H1 (cell line): Measurements from ENCODE around the gene ARHGAP15. TPM values are rescaled to one million over a fixed set of nuclear protein-coding genes. Genes with fewer than 3 reads are reported as not detected.

Source experiments
- CTCF ChIA-PET: fragments of 300-600 bp; sonication (Branson Sonifier 250); formaldehyde crosslinking; loops from one replicate; lab custom pipeline; 2021; ENCODE audit not compliant: partially characterized antibody; lab: Charles Lee
- POLR2A ChIA-PET: fragments of 300-600 bp; sonication (Branson Sonifier 250); formaldehyde crosslinking; loops from one replicate; lab custom pipeline; 2021; ENCODE audit warnings: inconsistent platforms; ENCODE audit not compliant: partially characterized antibody; lab: Charles Lee
- DNase-seq, 2 experiments: peaks; one replicate each; pipeline versions ENCODE4 v3.0.0 to v3.0.0-alpha.2; 2010 to 2022; ENCODE audit warnings: low spot score in 2 of 2, low read depth in 1 of 2, mixed read lengths in 1 of 2
- FAIRE-seq: peaks from 2 replicates; lab custom pipeline; 2011; peaks lifted over from hg19 to GRCh38; lab: Jason Lieb, UNC
- H2AFZ ChIP-seq: 2 replicates; pipeline ENCODE4 v1.8.1; 2012; ENCODE audit warnings: low read length, inconsistent platforms
- H2AK5ac ChIP-seq: 2 replicates; pipeline ENCODE4 v1.6.1; 2013; ENCODE audit warnings: low read depth, low read length
- H2BK120ac ChIP-seq: replicated peaks from 2 replicates; pipeline ENCODE3; 2013; ENCODE audit warnings: low read depth, low read length, inconsistent platforms
- H2BK12ac ChIP-seq: 2 replicates; pipeline ENCODE4 v1.6.1; 2013; ENCODE audit warnings: low read depth, low read length
- H2BK15ac ChIP-seq: 2 replicates; pipeline ENCODE4 v1.6.1; 2013; ENCODE audit warnings: low read length
- H2BK20ac ChIP-seq: 2 replicates; pipeline ENCODE4 v1.6.1; 2013; ENCODE audit warnings: low read length
- H2BK5ac ChIP-seq: 2 replicates; pipeline ENCODE4 v1.6.1; 2013; ENCODE audit warnings: low read depth, low read length
- H3K14ac ChIP-seq: 2 replicates; pipeline ENCODE4 v1.6.1; 2013; ENCODE audit warnings: inconsistent platforms; ENCODE audit not compliant: insufficient read length
- H3K18ac ChIP-seq: 2 replicates; pipeline ENCODE4 v1.6.1; 2013; ENCODE audit warnings: low read length; ENCODE audit errors: extremely low read depth
- H3K23ac ChIP-seq: 2 replicates; pipeline ENCODE4 v1.6.1; 2013; ENCODE audit warnings: inconsistent platforms; ENCODE audit not compliant: insufficient read length
- H3K23me2 ChIP-seq: 2 replicates; pipeline ENCODE4 v1.6.1; 2013; ENCODE audit warnings: low read depth, low read length
- H3K27ac ChIP-seq: 2 replicates; pipeline ENCODE4 v1.6.1; 2011; ENCODE audit warnings: low read depth, low read length, inconsistent platforms
- H3K27me3 ChIP-seq, 4 experiments: replicated peaks in 1 of 4; 1 replicate in 1 of 4; 2 replicates in 3 of 4; pipeline versions ENCODE4 v1.6.1 to v1.8.1; 2011 to 2013; ENCODE audit warnings: low read length in 3 of 4, mild to moderate bottlenecking in 3 of 4, inconsistent platforms in 2 of 4, mixed read lengths in 2 of 4, moderate library complexity in 1 of 4; ENCODE audit not compliant: control insufficient read depth in 3 of 4, insufficient read depth in 3 of 4; ENCODE audit errors: extremely low read depth in 1 of 4
- H3K36me3 ChIP-seq, 4 experiments: 2 replicates each; pipeline versions ENCODE4 v1.6.1 to v1.8.1; 2011 to 2013; ENCODE audit warnings: mild to moderate bottlenecking in 4 of 4, low read length in 3 of 4, moderate library complexity in 2 of 4, control low read depth in 1 of 4, inconsistent platforms in 1 of 4; ENCODE audit not compliant: insufficient read depth in 4 of 4, control insufficient read depth in 2 of 4
- H3K4ac ChIP-seq: replicated peaks from 2 replicates; pipeline ENCODE3; 2013; ENCODE audit warnings: low read length, low read depth, mixed read lengths, inconsistent platforms; ENCODE audit not compliant: insufficient read length
- H3K4me1 ChIP-seq, 4 experiments: replicated peaks in 1 of 4; 1 replicate in 1 of 4; 2 replicates in 3 of 4; pipeline versions ENCODE4 v1.6.1 to v1.8.1; 2011 to 2013; ENCODE audit warnings: low read length in 3 of 4, inconsistent platforms in 2 of 4, mixed read lengths in 1 of 4; ENCODE audit not compliant: insufficient read depth in 4 of 4, control insufficient read depth in 3 of 4
- H3K4me2 ChIP-seq, 2 experiments: 2 replicates each; pipeline versions ENCODE4 v1.6.1 to v1.8.1; 2011 to 2013; ENCODE audit warnings: low read depth in 2 of 2, low read length in 2 of 2, control low read depth in 1 of 2, inconsistent platforms in 1 of 2, mild to moderate bottlenecking in 1 of 2; ENCODE audit not compliant: insufficient read depth in 1 of 2
- H3K4me3 ChIP-seq, 4 experiments: fragments of 200-600, 300-600 bp in 1 of 4; sonication (generic), shearing (Covaris generic), sonication (Bioruptor Twin) in 1 of 4; 2 replicates each; pipeline versions ENCODE4 v1.5.1 to v1.8.1; 2011 to 2016; ENCODE audit warnings: low read length in 4 of 4, low read depth in 3 of 4, control low read depth in 2 of 4, inconsistent platforms in 2 of 4, mild to moderate bottlenecking in 2 of 4, mixed read lengths in 1 of 4, moderate library complexity in 1 of 4; ENCODE audit not compliant: insufficient read depth in 2 of 4; ENCODE audit errors: extremely low read depth in 1 of 4
- H3K56ac ChIP-seq: replicated peaks from 2 replicates; pipeline ENCODE3; 2013; ENCODE audit warnings: low read depth, mild to moderate bottlenecking, mixed read lengths, low read length, inconsistent platforms; ENCODE audit not compliant: insufficient read length
- H3K79me1 ChIP-seq: 2 replicates; pipeline ENCODE4 v1.6.1; 2013; ENCODE audit warnings: low read depth, low read length, control low read depth
- H3K79me2 ChIP-seq, 2 experiments: 2 replicates each; pipeline versions ENCODE4 v1.6.1 to v1.8.1; 2012 to 2013; ENCODE audit warnings: low read length in 2 of 2, mild to moderate bottlenecking in 2 of 2, inconsistent platforms in 1 of 2; ENCODE audit not compliant: insufficient read depth in 2 of 2, control insufficient read depth in 1 of 2
- H3K9ac ChIP-seq, 4 experiments: replicated peaks in 1 of 4; 1 replicate in 1 of 4; 2 replicates in 3 of 4; pipeline versions ENCODE4 v1.6.1 to v1.8.1; 2011 to 2013; ENCODE audit warnings: low read depth in 3 of 4, low read length in 3 of 4, control low read depth in 2 of 4, mild to moderate bottlenecking in 2 of 4, moderate library complexity in 2 of 4, inconsistent platforms in 1 of 4; ENCODE audit errors: extremely low read depth in 1 of 4
- H3K9me3 ChIP-seq, 2 experiments: 2 replicates each; pipeline versions ENCODE4 v1.6.1 to v1.8.1; 2012 to 2013; ENCODE audit warnings: mild to moderate bottlenecking in 2 of 2, moderate library complexity in 2 of 2, control low read depth in 1 of 2, inconsistent platforms in 1 of 2, low read depth in 1 of 2, low read length in 1 of 2, mixed read lengths in 1 of 2; ENCODE audit not compliant: insufficient read depth in 2 of 2
- H4K20me1 ChIP-seq, 2 experiments: replicated peaks in 1 of 2; 2 replicates each; pipeline versions ENCODE3 to v1.8.1; 2011 to 2013; ENCODE audit warnings: inconsistent platforms in 2 of 2, low read length in 2 of 2, mild to moderate bottlenecking in 1 of 2; ENCODE audit not compliant: insufficient read depth in 2 of 2, control insufficient read depth in 1 of 2
- H4K5ac ChIP-seq: 2 replicates; pipeline ENCODE4 v1.6.1; 2013; ENCODE audit warnings: low read length, low read depth, mixed read lengths, inconsistent platforms; ENCODE audit not compliant: insufficient read length
- H4K8ac ChIP-seq: 2 replicates; pipeline ENCODE4 v1.8.0; 2013; ENCODE audit warnings: mild to moderate bottlenecking, moderate library complexity, low read length, inconsistent platforms; ENCODE audit not compliant: insufficient read depth; ENCODE audit errors: extremely low read depth
- H4K91ac ChIP-seq: replicated peaks from 2 replicates; pipeline ENCODE3; 2013; ENCODE audit warnings: low read length, mixed read lengths, inconsistent platforms; ENCODE audit not compliant: insufficient read length
- BCL11A ChIP-seq, 2 experiments: IDR thresholded peaks; one replicate each; pipeline ENCODE4 v1.6.1; 2011; ENCODE audit warnings: low read depth in 2 of 2, low read length in 2 of 2, mild to moderate bottlenecking in 2 of 2
- CHD2 ChIP-seq: IDR thresholded peaks from 2 replicates; pipeline ENCODE4 v1.6.1; 2012; ENCODE audit warnings: low read length, improper control_type of control experiment
- HDAC6 ChIP-seq: IDR thresholded peaks from one replicate; pipeline ENCODE4 v1.7.1; 2012; ENCODE audit warnings: low read depth, mild to moderate bottlenecking, inconsistent platforms, low read length, moderate library complexity
- JUN ChIP-seq: IDR thresholded peaks from 2 replicates; pipeline ENCODE4 v1.6.1; 2011; ENCODE audit warnings: low read depth, mild to moderate bottlenecking, improper control_type of control experiment, low read length
- KDM1A ChIP-seq: fragments of 200-600, 300-600 bp; sonication (generic); IDR thresholded peaks from 2 replicates; pipeline ENCODE4 v1.7.1; 2016; ENCODE audit warnings: mild to moderate bottlenecking, low read length, borderline replicate concordance
- KDM4A ChIP-seq: IDR thresholded peaks from one replicate; pipeline ENCODE4 v1.7.1; 2012; ENCODE audit warnings: low read depth, mild to moderate bottlenecking, moderate library complexity, low read length, inconsistent platforms; ENCODE audit not compliant: severe bottlenecking
- SAP30 ChIP-seq: fragments of 300-600 bp; sonication (generic); IDR thresholded peaks from 2 replicates; pipeline ENCODE4 v1.7.1; 2012; ENCODE audit warnings: low read length, moderate library complexity, mild to moderate bottlenecking, inconsistent platforms; ENCODE audit not compliant: insufficient read depth, insufficient replicate concordance
- SIRT6 ChIP-seq: IDR thresholded peaks from one replicate; pipeline ENCODE4 v1.7.1; 2012; ENCODE audit warnings: low read length, inconsistent platforms
- SP2 ChIP-seq: IDR thresholded peaks from 2 replicates; pipeline ENCODE4 v1.6.1; 2012; ENCODE audit warnings: mild to moderate bottlenecking, low read length, inconsistent platforms
- ZNF274 ChIP-seq: IDR thresholded peaks from 2 replicates; pipeline ENCODE4 v1.7.0; 2012; ENCODE audit warnings: low read length, borderline replicate concordance; ENCODE audit errors: extremely low read depth
- WGBS, 2 experiments: shearing (Covaris generic) in 1 of 2; methylation state at CpG; one replicate each; pipeline versions ENCODE4 v1.1.6 to v1.1.7; 2013 to 2015; ENCODE audit warnings: low lambda C conversion rate in 2 of 2, mixed read lengths in 2 of 2, inconsistent platforms in 1 of 2, low coverage in 1 of 2, missing lambda C conversion rate in 1 of 2; ENCODE audit not compliant: insufficient replicate concordance in 2 of 2, insufficient coverage in 1 of 2, insufficient read length in 1 of 2; ENCODE audit errors: extremely low coverage in 1 of 2, missing lambda C conversion rate in 1 of 2; 5-methylcytosine and 5-hydroxymethylcytosine counted together
- polyA plus RNA-seq, 7 experiments: library from polyadenylated mRNA; depleted of rRNA in 3 of 7; stranded (reverse) in 5 of 7; unstranded in 2 of 7; fragments of >200 nt in 5 of 7; fragments of 200-250 nt in 2 of 7; gene quantifications; 1 replicate in 5 of 7; 2 replicates in 1 of 7; 4 replicates in 1 of 7; pipeline versions ENCODE4 v1.2.1 to v1.2.3, GENCODE V29; 2011 to 2013; ENCODE audit warnings: missing spikeins in 2 of 7, mixed read lengths in 2 of 7
- total RNA-seq: library from RNA; stranded (reverse); fragmentation: NEBNext Ultra II Directional; extraction: Animal tissue kit (Norgen Biotek cat#: 25700); gene quantifications from 2 replicates; pipeline ENCODE4 v1.2.1, GENCODE V29; 2021
- TF ChIP-seq, protein P1 (sequence below): IDR thresholded peaks from 2 replicates; pipeline ENCODE4 v1.6.1; 2012; ENCODE audit warnings: inconsistent platforms
- TF ChIP-seq, protein P2 (sequence below), 3 experiments: IDR thresholded peaks; 1 replicate in 2 of 3; 2 replicates in 1 of 3; pipeline versions ENCODE4 v1.5.1 to v1.6.1; 2011; ENCODE audit warnings: low read length in 3 of 3, mild to moderate bottlenecking in 3 of 3, inconsistent platforms in 2 of 3, low read depth in 1 of 3, moderate library complexity in 1 of 3; ENCODE audit not compliant: insufficient read depth in 1 of 3; ENCODE audit errors: control extremely low read depth in 1 of 3

Gene ARHGAP15
- total and polyA plus RNA-seq, 2 of the 8 experiments (the other 6 are each of a cell fraction or from before 2014, with no cell fraction given), result not detected

DNA sequence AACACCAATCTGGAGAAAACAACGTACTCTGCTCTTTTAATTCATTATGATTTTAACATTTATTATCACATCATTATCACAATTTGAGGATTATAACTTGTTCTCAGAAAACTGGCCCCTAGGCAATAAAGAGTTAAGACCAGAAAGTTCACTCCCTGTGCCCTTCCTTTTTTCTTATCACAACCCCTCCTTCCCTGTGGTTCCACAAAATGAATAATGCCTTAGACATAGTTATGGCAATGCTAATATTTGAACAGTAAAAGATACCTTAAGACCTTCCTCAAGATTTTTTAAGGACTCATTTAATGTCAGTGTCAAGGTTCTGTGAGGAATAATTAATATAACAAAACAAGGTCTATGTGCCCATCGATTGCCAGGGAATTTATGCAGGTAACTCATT lies 596.2 kb downstream of the ARHGAP15 start:
- H3K4me2 ChIP-seq, result no peak overlapping the region
- no peak overlapping the region for H3K14ac ChIP-seq
- H2BK20ac ChIP-seq, result no peak overlapping the region
- no peak overlapping the region for H4K5ac ChIP-seq
- no peak overlapping the region for H3K18ac ChIP-seq
- no peaks in the 10 kb centered on the region for H3K79me2 ChIP-seq
- no peak overlapping the region for H3K56ac ChIP-seq
- H3K79me1 ChIP-seq, result no peaks in the 10 kb centered on the region
- no peaks in the 10 kb centered on the region for H3K36me3 ChIP-seq
- no peak overlapping the region for H3K27ac ChIP-seq
- ChIA-PET CTCF (no interaction called here), POLR2A (no interaction called here)
- DNase-seq (no peak), FAIRE-seq (no peak)
- no peaks in the 10 kb centered on the region for H3K27me3 ChIP-seq
- H3K4me1 ChIP-seq, result peaks cover 0 to 5% (median 1%) of the 10 kb centered on the region in 4 experiments; a peak in 2 of 7 replicates
- no peak overlapping the region for H3K4ac ChIP-seq
- no peak overlapping the region for H3K4me3 ChIP-seq
- no peak overlapping the region for H3K23ac ChIP-seq
- H4K20me1 ChIP-seq, result no peaks in the 10 kb centered on the region
- H2BK12ac ChIP-seq, result no peak overlapping the region
- no peak overlapping the region for H2BK15ac ChIP-seq
- H2BK5ac ChIP-seq, result no peak overlapping the region
- H4K8ac ChIP-seq, result no peak overlapping the region
- whole genome bisulfite sequencing, 2 experiments, result 79% methylated on average over 2 of the region's 2 CpGs; no CpG with 5 or more reads in 1 of the 2 experiments
- no peaks in the 10 kb centered on the region for H3K9me3 ChIP-seq
- no peak overlapping the region for H2AK5ac ChIP-seq
- no peak overlapping the region for H4K91ac ChIP-seq
- no peak overlapping the region for H2BK120ac ChIP-seq
- H3K23me2 ChIP-seq, result no peaks in the 10 kb centered on the region
- no peak overlapping the region for H3K9ac ChIP-seq
- no peak overlapping the region for H2AFZ ChIP-seq
- TF ChIP-seq, protein P1, sequence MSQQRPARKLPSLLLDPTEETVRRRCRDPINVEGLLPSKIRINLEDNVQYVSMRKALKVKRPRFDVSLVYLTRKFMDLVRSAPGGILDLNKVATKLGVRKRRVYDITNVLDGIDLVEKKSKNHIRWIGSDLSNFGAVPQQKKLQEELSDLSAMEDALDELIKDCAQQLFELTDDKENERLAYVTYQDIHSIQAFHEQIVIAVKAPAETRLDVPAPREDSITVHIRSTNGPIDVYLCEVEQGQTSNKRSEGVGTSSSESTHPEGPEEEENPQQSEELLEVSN, result no peak
- TF ChIP-seq KDM1A (no peak), SIRT6 (no peak), ZNF274 (no peak), HDAC6 (no peak), CHD2 (no peak), SP2 (no peak), KDM4A (no peak), BCL11A (IDR thresholded peaks at IDR 0.05; ENCODE audit: low read depth in 2 of 2, low read length in 2 of 2) (no peak), JUN (no peak), SAP30 (no peak)
- TF ChIP-seq, protein P2, sequence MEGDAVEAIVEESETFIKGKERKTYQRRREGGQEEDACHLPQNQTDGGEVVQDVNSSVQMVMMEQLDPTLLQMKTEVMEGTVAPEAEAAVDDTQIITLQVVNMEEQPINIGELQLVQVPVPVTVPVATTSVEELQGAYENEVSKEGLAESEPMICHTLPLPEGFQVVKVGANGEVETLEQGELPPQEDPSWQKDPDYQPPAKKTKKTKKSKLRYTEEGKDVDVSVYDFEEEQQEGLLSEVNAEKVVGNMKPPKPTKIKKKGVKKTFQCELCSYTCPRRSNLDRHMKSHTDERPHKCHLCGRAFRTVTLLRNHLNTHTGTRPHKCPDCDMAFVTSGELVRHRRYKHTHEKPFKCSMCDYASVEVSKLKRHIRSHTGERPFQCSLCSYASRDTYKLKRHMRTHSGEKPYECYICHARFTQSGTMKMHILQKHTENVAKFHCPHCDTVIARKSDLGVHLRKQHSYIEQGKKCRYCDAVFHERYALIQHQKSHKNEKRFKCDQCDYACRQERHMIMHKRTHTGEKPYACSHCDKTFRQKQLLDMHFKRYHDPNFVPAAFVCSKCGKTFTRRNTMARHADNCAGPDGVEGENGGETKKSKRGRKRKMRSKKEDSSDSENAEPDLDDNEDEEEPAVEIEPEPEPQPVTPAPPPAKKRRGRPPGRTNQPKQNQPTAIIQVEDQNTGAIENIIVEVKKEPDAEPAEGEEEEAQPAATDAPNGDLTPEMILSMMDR (IDR thresholded peaks at IDR 0.05; ENCODE audit: control extremely low read depth in 1 of 3, insufficient read depth in 1 of 3, low read depth in 1 of 3, low read length in 3 of 3), result no peak
